ENCODE results near the gene FAM181A.

The FAM181A gene

DNA sequence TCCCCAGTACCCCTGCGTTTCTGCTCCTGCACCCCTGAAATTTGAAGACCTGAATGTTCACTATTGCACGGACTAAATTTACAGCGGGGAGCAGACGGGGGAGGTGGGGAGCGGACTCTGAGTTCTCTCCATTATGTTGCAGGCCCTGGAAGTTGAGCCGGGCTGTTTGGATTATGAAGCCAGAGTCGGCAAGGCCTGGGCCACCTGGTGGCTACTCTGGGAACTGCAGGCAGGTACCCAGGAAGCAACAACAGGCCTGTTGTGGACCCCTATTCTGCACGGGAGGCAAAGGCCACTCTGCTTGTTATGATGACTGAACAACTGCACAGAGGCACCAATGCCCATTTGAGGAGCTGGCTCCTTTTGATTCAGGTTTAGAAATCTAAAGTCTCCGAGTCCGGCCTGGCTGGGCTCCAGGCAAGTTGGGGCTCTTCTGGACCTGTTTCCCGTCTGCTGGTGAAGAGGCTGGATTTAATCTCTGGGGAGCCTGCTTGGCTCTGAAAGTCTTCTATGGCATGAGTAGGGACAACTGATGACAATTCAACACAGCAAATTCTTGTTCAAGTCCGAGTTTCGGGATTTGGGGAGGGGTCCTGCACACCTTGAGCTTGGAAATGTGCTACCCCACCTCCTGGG, 34.1 kb upstream of the FAM181A start:
- Histone ChIP-seq H3K27ac (no peak overlapping the region), H3K4me1 (ENCODE audit: control insufficient read depth in 1 of 2, insufficient read depth in 1 of 2, low read depth in 1 of 2, low read length in 1 of 2) (no peaks in the 10 kb centered on the region), H3K27me3 (peaks cover 16% of the 10 kb centered on the region), H3K4me3 (ENCODE audit: low read depth in 1 of 2, low read length in 1 of 2) (no peak overlapping the region), H3K36me3 (no peaks in the 10 kb centered on the region), H3K9me3 (no peaks in the 10 kb centered on the region)
- TF ChIP-seq, protein P1, sequence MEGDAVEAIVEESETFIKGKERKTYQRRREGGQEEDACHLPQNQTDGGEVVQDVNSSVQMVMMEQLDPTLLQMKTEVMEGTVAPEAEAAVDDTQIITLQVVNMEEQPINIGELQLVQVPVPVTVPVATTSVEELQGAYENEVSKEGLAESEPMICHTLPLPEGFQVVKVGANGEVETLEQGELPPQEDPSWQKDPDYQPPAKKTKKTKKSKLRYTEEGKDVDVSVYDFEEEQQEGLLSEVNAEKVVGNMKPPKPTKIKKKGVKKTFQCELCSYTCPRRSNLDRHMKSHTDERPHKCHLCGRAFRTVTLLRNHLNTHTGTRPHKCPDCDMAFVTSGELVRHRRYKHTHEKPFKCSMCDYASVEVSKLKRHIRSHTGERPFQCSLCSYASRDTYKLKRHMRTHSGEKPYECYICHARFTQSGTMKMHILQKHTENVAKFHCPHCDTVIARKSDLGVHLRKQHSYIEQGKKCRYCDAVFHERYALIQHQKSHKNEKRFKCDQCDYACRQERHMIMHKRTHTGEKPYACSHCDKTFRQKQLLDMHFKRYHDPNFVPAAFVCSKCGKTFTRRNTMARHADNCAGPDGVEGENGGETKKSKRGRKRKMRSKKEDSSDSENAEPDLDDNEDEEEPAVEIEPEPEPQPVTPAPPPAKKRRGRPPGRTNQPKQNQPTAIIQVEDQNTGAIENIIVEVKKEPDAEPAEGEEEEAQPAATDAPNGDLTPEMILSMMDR (IDR thresholded peaks at IDR 0.05), result peak; percentile 96

DNA sequence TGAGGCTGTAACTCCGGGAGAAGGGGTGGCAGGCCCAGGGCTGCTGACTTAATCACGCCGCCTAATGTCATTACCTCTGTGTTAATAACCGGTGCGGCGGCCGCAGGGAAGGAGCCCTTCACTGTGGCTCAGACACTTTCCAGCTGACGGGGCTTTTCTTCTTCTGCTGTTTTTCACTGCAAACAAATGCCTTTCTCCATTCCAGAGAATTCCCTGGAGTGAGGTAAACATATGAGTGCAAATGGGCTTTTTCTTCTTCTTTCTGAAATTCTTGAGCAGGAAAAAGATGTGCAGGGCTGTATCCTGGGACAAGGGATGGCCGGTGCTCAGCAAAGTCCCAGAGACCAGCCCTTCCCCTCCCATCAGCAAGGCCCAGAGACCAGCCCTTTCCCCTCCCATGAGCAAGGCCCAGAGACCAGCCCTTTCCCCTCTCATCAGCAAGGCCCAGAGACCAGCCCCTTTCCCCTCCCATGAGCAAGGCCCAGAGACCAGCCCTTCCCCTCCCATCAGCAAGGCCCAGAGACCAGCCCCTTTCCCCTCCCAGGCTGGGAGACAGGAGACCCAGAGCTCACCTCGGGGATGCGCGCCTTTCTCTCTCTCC, 33.4 kb upstream of the FAM181A start:
- H3K4me3 ChIP-seq (ENCODE audit: low read depth in 1 of 2, low read length in 1 of 2), result no peak overlapping the region
- no peaks in the 10 kb centered on the region for H3K9me3 ChIP-seq
- peaks cover 16% of the 10 kb centered on the region for H3K27me3 ChIP-seq
- no peaks in the 10 kb centered on the region for H3K36me3 ChIP-seq
- no peaks in the 10 kb centered on the region for H3K4me1 ChIP-seq (ENCODE audit: control insufficient read depth in 1 of 2, insufficient read depth in 1 of 2, low read depth in 1 of 2, low read length in 1 of 2)
- no peak overlapping the region for H3K27ac ChIP-seq
- TF ChIP-seq, protein P1 (IDR thresholded peaks at IDR 0.05), result no peak

DNA sequence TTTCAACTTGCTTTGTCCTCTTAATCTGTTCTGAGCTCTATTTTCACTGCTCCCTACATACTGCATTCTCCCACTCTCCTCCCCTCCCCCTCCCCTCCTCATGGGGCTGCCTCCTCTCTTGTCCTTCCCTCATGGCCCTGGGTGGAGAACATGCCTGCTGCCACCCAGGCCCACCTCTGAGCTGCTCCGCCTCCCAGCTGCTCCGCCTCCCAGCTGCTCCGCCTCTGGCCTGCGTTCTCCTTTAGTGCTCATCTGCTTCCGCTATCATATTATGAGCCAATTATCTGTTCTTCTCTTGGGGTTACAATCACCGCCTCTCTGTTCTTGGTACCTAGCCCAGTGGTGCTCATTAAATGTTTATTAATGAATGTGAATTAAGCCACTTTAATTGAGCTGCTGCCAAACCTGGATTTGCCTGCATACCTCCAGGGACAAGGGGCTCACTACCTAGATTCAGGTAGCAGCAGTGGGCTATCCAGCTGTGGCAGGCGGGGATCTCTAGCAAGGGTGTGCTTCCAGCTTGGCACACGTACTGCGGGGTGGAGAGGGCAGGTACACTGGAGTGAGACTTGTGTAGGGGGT, 32.0 kb upstream of the FAM181A start:
- TF ChIP-seq, protein P1 (IDR thresholded peaks at IDR 0.05), result no peak

DNA sequence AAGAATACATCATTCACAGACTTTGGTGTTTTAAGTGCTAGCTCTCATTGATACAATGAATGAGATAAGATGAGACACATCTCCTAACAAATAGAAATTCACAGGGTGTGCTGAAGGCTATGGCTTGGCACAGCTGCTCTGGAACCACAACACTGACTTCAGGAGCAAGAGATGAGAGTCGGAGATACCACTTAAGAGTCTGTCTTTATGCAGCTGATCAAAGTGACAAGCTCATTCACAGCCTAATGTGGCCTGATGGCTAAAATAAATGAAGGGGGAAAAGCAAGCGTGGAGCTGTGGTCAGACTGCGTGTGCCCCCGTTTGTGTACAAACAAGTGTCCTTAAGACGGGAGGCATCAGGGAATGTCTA, 29.7 kb upstream of the FAM181A start:
- TF ChIP-seq, protein P1 (IDR thresholded peaks at IDR 0.05), result no peak
- H3K27me3 ChIP-seq, result no peaks in the 10 kb centered on the region
- H3K27ac ChIP-seq, result no peak overlapping the region
- H3K36me3 ChIP-seq, result no peaks in the 10 kb centered on the region
- H3K9me3 ChIP-seq, result no peaks in the 10 kb centered on the region
- H3K4me1 ChIP-seq (ENCODE audit: control insufficient read depth in 1 of 2, insufficient read depth in 1 of 2, low read depth in 1 of 2, low read length in 1 of 2), result no peaks in the 10 kb centered on the region
- no peak overlapping the region for H3K4me3 ChIP-seq (ENCODE audit: low read depth in 1 of 2, low read length in 1 of 2)

More for the DNA sequence above, 32.0 kb upstream of the FAM181A start:
- no peak overlapping the region for H3K4me3 ChIP-seq (ENCODE audit: low read depth in 1 of 2, low read length in 1 of 2)
- no peaks in the 10 kb centered on the region for H3K9me3 ChIP-seq
- H3K27ac ChIP-seq, result no peak overlapping the region
- no peaks in the 10 kb centered on the region for H3K36me3 ChIP-seq
- H3K27me3 ChIP-seq, result peaks cover 10% of the 10 kb centered on the region
- no peaks in the 10 kb centered on the region for H3K4me1 ChIP-seq (ENCODE audit: control insufficient read depth in 1 of 2, insufficient read depth in 1 of 2, low read depth in 1 of 2, low read length in 1 of 2)

DNA sequence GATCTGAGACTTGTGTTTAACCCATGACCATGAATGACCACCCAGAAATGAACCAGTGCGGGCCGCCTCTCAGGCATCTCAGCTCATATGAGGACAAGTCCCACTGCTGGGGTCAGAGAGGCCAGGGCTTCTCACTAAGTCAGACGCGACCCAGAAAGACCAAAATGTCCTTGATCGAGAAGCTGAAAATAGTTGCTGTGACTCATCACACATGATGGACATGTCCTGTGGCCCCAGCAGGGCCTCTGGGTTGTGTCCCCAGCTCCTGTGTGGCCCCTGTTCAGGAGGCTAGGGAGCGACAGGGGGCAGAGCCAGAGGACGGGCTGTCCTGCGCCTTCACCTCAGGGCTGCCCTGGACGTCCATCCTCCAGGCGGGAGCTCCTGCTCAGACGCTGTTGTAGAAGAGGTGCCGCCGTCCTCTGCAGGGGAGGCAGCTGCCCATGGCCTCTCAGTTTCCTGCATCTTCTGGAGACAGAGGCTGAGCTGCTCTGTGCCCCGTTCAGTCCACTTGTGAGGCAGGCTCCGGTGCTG, 29.0 kb upstream of the FAM181A start:
- TF ChIP-seq, protein P1 (IDR thresholded peaks at IDR 0.05), result no peak
- Histone ChIP-seq H3K27me3 (no peaks in the 10 kb centered on the region), H3K4me3 (ENCODE audit: low read depth in 1 of 2, low read length in 1 of 2) (no peak overlapping the region), H3K9me3 (no peaks in the 10 kb centered on the region), H3K36me3 (no peaks in the 10 kb centered on the region), H3K4me1 (ENCODE audit: control insufficient read depth in 1 of 2, insufficient read depth in 1 of 2, low read depth in 1 of 2, low read length in 1 of 2) (no peaks in the 10 kb centered on the region), H3K27ac (no peak overlapping the region)

Measured in neutrophil (primary cell).